GM06990 (cell line): ENCODE results near the gene APBB2.

ENCODE experiments used
- DNase-seq: peaks from one replicate; pipeline ENCODE4 v3.0.0-alpha.2; 2011; ENCODE audit not compliant: insufficient read length; ENCODE audit errors: extremely low read depth
- H3K27me3 ChIP-seq: replicated peaks from 2 replicates; pipeline ENCODE4 v1.6.0; 2011; ENCODE audit warnings: low read length; ENCODE audit not compliant: control insufficient read depth, insufficient read depth
- H3K36me3 ChIP-seq: 2 replicates; pipeline ENCODE4 v1.5.1; 2011; ENCODE audit warnings: low read length; ENCODE audit not compliant: control insufficient read depth, insufficient read depth
- H3K4me3 ChIP-seq: replicated peaks from 2 replicates; pipeline ENCODE4 v1.5.1; 2011; ENCODE audit warnings: low read depth, mild to moderate bottlenecking, control low read depth, low read length
- TF ChIP-seq, protein P1 (sequence below): IDR thresholded peaks from 2 replicates; pipeline ENCODE4 v1.5.1; 2011; ENCODE audit warnings: low read length, control low read depth, mild to moderate bottlenecking, inconsistent platforms; ENCODE audit not compliant: insufficient read depth, poor library complexity, severe bottlenecking

The APBB2 gene

GRCh38 chr4:41214136-41214824 is at the start of gene APBB2:
Gene APBB2 (minus strand): TSS chr4:41214542. CDS start chr4:41033254, 181,288 bp downstream.
- peak; percentile 88 for DNase-seq
- peak within 1 kb of the TSS; percentile 88 for H3K4me3 ChIP-seq
- TF ChIP-seq, protein P1, sequence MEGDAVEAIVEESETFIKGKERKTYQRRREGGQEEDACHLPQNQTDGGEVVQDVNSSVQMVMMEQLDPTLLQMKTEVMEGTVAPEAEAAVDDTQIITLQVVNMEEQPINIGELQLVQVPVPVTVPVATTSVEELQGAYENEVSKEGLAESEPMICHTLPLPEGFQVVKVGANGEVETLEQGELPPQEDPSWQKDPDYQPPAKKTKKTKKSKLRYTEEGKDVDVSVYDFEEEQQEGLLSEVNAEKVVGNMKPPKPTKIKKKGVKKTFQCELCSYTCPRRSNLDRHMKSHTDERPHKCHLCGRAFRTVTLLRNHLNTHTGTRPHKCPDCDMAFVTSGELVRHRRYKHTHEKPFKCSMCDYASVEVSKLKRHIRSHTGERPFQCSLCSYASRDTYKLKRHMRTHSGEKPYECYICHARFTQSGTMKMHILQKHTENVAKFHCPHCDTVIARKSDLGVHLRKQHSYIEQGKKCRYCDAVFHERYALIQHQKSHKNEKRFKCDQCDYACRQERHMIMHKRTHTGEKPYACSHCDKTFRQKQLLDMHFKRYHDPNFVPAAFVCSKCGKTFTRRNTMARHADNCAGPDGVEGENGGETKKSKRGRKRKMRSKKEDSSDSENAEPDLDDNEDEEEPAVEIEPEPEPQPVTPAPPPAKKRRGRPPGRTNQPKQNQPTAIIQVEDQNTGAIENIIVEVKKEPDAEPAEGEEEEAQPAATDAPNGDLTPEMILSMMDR: peak; percentile 79
- no peaks in the 10 kb centered on the region for H3K36me3 ChIP-seq
- H3K27me3 ChIP-seq: no peaks in the 10 kb centered on the region

GRCh38 chr4:41262198-41262597 is 47.9 kb upstream of the APBB2 start:
- Histone ChIP-seq H3K36me3 (no peaks in the 10 kb centered on the region), H3K4me3 (no peak overlapping the region), H3K27me3 (no peaks in the 10 kb centered on the region)
- TF ChIP-seq, protein P1: no peak
- no peak for DNase-seq

DNA sequence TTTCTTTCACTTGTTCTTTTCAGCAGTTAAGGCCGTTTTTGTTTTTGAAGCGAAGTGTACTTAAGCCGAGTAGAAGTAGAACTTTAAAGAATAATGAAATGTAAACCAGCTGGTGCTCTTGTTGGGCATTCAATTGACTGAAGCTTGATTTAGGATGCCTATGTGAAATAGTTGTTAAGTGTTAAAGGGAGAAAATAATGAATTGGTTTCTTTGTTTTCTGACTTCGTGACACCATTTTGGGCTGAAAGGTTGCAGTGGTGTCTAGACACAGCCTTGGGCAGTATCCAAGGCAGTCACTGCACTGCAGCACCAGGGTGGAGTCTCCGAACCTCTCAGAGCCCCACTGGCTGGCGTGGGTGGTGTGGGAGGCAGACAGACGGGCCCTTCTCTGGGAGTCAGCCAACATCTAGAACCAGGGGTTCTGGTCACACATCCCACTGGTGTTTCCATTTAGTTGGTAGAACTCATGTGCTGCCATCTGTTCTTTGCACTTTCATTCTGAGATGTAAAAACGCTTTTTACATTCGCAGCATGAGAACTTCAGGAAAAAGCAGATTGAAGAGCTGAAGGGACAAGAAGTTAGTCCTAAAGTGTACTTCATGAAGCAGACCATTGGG is 45.9 kb upstream of the APBB2 start:
- DNase-seq: no peak
- TF ChIP-seq, protein P1: no peak
- Histone ChIP-seq H3K36me3 (no peaks in the 10 kb centered on the region), H3K27me3 (no peaks in the 10 kb centered on the region), H3K4me3 (no peak overlapping the region)

- Histone ChIP-seq H3K27me3 (no peaks in the 10 kb centered on the region), H3K36me3 (no peaks in the 10 kb centered on the region), H3K4me3 (no peak overlapping the region)
- no peak for DNase-seq
- TF ChIP-seq, protein P1: peak; percentile 23
These were observed 44.4 kb upstream of the APBB2 start for GRCh38 chr4:41258783-41259182.

DNA sequence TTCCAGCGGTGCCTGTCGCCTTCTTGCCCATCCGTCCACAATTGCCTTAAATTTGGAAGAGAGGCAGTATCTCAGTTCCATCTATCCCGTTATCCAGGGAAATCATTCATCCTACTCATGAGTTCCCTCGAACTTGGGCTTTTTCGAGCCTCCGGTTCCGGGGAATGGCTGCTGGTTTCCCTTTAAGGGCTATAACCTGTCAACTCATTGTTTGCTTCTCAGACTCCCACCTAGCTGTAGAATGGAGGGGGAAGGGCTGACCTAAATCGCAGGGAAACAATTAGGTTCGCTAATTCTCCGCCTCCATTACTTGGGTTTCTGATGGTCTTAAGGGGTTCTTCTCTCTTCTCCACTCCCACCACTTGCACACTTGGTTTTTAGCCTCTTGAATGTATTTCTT is 43.6 kb upstream of the APBB2 start:
- H3K27me3 ChIP-seq: no peaks in the 10 kb centered on the region
- no peaks in the 10 kb centered on the region for H3K36me3 ChIP-seq
- H3K4me3 ChIP-seq: peak overlapping the region; percentile 68
- DNase-seq: no peak
- TF ChIP-seq, protein P1: no peak
